GM21381 (cell line): Measurements from ENCODE around the gene ESYT2.

ENCODE experiments used
- ATAC-seq: cut with Tn5 transposase; IDR thresholded peaks from one replicate; pipeline ENCODE4 v1.9.1; 2021; ENCODE audit warnings: mild to moderate bottlenecking, moderate library complexity; ENCODE audit not compliant: unreplicated experiment

Gene ESYT2

DNA sequence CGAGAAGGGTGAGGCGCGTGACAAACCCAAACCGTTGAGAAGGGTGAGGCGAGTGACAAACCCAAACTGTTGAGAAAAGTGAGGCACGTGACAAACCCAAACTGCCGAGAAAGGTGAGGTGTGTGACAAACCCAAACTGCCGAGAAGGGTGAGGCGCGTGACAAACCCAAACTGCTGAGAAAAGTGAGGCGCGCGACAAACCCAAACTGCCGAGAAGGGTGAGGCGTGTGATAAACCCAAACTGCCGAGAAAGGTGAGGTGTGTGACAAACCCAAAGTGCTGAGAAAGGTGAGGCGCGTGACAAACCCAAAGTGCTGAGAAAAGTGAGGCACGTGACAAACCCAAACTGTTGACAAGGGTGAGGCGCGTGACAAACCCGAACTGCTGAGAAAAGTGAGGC, 25.0 kb downstream of the ESYT2 start:
- ATAC-seq, result no peak

DNA sequence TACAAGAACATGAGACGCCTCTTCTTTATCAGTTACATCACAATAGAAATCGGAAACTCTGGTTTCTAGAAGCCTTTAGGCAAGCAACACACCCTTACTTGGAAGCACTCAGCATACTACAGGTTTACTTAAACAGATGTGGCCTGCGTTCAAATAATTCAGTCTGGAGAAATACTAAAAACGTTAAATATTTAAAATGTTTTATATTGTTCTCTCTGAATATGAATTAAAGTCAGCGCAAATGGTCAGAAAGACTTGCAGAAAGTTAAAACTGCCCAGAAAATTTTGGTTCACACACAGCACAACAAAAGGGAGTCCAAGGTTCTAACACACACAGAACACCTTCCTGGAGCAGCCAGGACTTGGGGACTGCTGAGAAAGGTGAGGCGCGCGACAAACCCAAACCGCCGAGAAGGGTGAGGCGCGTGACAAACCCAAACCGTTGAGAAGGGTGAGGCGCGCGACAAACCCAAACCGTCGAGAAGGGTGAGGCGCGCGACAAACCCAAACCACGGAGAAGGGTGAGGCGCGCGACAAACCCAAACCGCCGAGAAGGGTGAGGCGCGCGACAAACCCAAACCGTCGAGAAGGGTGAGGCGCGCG, 25.8 kb downstream of the ESYT2 start:
- no peak for ATAC-seq

GRCh38 chr7:158802535-158803366, 26.6 kb downstream of the ESYT2 start:
- ATAC-seq, result no peak

DNA sequence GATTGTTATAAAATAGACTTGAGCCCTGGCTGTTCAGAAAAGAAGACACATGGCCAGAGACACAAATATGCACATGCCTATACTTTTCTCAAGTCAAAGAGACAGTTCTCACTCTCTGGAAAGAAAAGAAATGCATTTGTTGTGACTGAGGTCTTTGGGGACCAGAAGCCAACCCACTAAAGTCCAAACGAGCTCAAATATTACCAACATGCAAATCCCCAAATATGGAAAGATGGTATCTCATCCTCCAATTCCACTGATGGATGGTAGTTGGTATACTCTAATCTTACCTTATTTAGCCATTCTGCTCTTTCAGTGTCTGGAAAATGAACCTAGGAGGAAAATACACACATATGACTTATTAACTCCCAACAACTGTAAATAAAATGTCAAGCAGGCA, 30.6 kb downstream of the ESYT2 start:
- no peak for ATAC-seq

DNA sequence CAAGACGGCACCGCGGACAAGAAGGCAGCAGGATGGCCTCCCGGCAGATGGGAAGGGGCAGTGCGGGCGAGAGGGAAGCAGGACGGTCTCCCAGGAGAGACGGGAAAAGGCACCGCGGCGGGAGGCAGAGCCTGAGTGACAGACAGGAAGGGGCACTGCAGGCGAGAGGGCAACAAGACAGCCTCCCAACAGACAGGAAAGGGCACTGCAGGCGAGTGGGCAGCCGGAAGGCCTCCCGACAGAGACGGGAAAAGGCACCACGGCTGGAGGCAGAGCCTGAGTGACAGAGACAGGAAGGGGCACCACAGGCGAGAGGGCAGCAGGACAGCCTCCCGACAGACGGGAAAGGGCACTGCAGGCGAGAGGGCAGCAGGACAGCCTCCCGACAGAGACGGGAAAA, 32.6 kb downstream of the ESYT2 start:
- no peak for ATAC-seq

- no peak for ATAC-seq
Observed at GRCh38 chr7:158795272-158795671, 34.0 kb downstream of the ESYT2 start.

GRCh38 chr7:158791107-158791506, 38.2 kb downstream of the ESYT2 start:
- no peak for ATAC-seq

- ATAC-seq, result no peak
Observed at GRCh38 chr7:158789842-158790241, 39.5 kb downstream of the ESYT2 start.

DNA sequence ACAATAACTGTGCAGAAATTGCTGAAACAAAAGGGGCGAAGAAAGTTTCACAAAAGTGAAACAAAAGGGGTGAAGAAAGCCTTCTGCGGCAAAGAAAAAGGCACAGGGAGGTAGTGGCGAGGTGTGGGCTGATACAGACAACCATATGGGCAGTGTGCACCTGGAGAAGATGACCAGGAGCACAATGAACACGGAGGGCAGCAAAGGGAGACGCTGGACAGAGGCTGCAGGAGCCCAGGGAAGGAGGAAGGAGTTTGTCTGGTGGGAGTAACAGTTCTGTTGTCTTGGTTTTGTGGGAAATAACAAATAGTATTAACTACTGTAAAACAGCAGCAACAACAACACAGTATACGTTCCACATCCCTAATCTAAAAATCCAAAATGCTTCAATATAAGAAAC, 42.4 kb downstream of the ESYT2 start:
- ATAC-seq, result no peak

GRCh38 chr7:158784270-158784669, 45.0 kb downstream of the ESYT2 start:
- no peak for ATAC-seq

GRCh38 chr7:158783595-158783994, 45.7 kb downstream of the ESYT2 start:
- ATAC-seq, result no peak

GRCh38 chr7:158782761-158783401, 46.4 kb downstream of the ESYT2 start:
- no peak for ATAC-seq

- no peak for ATAC-seq
Observed at GRCh38 chr7:158781974-158782664, 47.2 kb downstream of the ESYT2 start.

DNA sequence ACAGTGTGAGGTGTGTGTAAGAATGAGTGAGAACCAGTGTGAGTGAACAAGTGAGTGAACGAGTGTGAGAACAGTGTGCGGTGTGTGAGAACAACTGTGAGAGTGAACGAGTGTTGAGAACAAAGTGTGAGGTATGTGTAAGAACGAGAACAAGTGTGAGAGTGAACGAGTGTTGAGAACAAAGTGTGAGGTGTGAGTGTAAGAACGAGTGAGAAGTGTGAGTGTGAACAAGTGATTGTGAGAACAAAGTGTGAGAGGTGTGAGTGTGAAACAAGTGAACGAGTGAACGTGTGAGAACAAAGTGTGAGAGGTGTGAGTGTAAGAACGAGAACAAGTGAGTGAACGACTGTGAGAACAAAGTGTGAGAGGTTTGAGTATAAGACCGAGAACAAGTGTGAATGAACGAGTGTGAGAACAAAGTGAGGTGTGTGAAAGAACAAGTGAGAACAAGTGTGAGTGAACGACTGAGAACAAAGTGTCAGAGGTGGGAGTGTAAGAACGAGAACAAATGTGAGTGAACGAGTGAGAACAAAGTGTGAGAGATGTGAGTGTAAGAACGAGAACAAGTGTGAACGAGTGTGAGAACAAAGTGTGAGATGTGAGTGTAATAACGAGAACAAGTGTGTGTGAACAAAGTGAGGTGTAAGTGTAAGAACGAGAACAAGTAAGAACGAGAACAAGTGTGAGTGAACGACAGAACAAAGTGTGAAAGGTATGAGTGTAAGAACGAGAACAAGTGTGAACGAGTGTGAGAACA, 47.9 kb downstream of the ESYT2 start:
- no peak for ATAC-seq

GRCh38 chr7:158779061-158780000, 50.0 kb downstream of the ESYT2 start:
- no peak for ATAC-seq

DNA sequence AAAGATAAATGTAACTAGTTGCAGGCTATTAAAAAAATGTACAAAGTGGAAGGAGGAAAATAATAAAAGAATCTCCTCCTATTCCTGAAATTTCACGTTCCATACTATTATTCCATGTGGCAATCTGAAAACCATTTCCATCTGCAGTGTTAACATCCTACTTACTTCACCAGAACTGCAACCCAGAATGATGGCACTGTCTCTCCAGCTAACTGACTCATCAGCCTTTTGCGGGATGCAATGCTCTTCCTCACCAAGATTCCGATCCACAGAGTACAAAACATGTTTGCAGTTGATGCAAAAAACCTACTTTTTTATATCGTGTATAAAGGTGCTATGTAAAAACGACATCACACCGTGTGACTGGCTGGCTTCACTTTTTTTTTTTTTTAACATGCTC, 50.8 kb downstream of the ESYT2 start:
- no peak for ATAC-seq

DNA sequence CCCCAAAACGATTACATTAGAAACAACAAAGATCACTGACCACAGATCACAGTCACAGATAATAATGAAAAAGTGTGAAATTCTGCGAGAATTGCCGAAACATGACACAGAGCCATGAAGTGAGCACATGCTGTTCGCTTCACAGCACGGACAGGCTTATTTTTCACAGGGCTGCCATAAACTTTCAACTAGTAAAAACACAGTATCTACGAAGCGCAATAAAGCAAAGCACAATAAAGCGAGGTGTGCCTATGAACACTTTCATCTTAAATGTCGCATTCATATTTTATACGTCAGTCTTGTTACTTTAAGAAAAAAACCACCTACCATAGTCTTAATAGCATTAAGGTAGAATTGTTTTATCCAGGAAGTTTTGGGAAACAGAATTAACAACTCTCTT, 51.5 kb downstream of the ESYT2 start:
- no peak for ATAC-seq

DNA sequence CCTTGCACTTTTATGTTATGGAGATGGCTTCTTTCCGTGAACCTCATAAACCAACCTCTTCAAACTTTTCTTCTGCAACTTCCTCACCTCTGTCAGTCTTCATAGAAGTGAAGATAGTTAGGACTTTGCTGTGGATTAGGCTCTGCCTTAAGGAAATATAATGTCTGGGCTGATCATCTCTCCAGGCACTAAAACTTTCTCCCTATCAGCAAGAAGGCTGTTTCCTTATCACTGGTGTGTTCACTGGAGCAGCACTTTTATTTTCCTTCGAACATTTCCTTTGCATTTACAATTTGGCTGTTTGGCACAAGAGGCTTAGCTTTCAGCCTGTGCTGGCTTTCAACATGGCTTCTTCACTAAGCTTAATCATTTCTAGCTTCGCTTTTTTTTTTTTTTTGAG, 52.8 kb downstream of the ESYT2 start:
- ATAC-seq, result no peak

- no peak for ATAC-seq
Observed at GRCh38 chr7:158774952-158775351, 54.4 kb downstream of the ESYT2 start.

DNA sequence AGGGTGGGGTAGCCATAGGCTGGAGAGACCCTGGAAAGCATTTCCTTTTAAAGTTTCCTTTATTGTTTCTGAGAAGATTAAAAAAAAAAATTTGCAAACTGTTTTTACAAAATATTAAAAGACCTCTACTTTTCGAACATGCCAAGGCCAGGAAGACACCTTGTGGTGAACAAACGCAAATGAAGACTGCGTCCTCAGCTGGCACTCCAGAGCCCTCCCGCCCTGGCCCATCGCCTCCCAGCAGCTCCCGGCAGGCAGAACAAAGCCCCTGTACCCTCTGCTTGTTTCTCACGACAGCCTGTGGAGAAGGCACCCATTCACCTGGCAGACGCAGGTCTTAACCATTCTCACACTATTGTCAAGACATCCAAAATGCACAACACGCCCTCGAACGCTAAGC, 56.4 kb downstream of the ESYT2 start:
- no peak for ATAC-seq
